AG09309 (cell line): ENCODE measurements around the gene TP73.
A peak's percentile ranks its signal among the peaks of the same experiment; 100 is the strongest.
"Not testable (repeated sequence)": the region's sequence is repeated elsewhere in the genome, so short reads cannot be mapped to it uniquely, and the experiment has no call there.

Experiments
- DNase-seq: peaks from one replicate; pipeline ENCODE4 v3.0.0-alpha.2; 2010; ENCODE audit warnings: low read depth
- H3K4me3 ChIP-seq: 2 replicates; pipeline ENCODE4 v1.5.1; 2011; ENCODE audit warnings: mild to moderate bottlenecking, low read depth, low read length, moderate library complexity; ENCODE audit not compliant: control insufficient read depth
- TF ChIP-seq, protein P1 (sequence below): IDR thresholded peaks from 2 replicates; pipeline ENCODE4 v1.5.1; 2011; ENCODE audit warnings: mild to moderate bottlenecking, low read depth, low read length, inconsistent platforms; ENCODE audit not compliant: insufficient read depth, control insufficient read depth; ENCODE audit errors: missing control alignments

Gene TP73

DNA sequence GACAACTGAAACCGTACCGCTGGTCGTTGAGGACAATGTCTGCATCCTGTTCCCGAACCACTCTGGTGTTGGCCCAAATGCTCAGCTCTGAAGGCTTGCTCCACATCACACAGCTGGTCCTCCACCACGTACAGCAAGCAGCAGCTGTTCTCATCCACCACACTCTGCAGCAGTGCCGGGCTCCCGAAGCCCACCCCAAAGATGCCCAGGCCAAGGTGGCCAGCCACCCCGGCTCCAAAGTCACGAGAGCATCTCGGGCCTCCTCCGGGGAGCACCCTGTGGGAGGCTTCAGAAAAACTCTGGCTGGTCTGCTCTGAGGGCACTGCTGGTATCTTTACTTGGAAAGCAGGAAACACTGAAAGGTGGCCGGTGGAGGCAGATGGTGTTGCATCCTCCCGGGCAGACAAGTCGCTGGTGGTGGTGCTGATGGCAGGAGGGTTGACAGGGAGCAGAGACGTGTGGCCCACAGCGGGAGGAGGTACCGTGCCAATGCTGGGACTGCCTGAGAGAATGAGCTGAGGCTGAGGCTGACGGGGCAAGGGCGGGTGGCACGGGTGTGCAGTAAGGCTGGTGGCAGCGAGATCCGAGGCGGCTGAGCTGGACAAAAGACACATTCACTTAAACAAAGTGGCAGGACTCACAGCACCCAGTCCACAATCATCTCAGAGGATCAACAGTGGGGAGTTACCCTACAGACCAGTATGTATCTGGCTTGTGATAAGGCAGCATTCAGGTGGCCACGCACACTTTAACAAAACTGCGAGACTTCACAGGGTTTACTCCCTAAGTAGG is 93.5 kb downstream of the TP73 start:
- TF ChIP-seq, protein P1, sequence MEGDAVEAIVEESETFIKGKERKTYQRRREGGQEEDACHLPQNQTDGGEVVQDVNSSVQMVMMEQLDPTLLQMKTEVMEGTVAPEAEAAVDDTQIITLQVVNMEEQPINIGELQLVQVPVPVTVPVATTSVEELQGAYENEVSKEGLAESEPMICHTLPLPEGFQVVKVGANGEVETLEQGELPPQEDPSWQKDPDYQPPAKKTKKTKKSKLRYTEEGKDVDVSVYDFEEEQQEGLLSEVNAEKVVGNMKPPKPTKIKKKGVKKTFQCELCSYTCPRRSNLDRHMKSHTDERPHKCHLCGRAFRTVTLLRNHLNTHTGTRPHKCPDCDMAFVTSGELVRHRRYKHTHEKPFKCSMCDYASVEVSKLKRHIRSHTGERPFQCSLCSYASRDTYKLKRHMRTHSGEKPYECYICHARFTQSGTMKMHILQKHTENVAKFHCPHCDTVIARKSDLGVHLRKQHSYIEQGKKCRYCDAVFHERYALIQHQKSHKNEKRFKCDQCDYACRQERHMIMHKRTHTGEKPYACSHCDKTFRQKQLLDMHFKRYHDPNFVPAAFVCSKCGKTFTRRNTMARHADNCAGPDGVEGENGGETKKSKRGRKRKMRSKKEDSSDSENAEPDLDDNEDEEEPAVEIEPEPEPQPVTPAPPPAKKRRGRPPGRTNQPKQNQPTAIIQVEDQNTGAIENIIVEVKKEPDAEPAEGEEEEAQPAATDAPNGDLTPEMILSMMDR, result no peak
- no peak for DNase-seq
- H3K4me3 ChIP-seq, result no peak overlapping the region

DNA sequence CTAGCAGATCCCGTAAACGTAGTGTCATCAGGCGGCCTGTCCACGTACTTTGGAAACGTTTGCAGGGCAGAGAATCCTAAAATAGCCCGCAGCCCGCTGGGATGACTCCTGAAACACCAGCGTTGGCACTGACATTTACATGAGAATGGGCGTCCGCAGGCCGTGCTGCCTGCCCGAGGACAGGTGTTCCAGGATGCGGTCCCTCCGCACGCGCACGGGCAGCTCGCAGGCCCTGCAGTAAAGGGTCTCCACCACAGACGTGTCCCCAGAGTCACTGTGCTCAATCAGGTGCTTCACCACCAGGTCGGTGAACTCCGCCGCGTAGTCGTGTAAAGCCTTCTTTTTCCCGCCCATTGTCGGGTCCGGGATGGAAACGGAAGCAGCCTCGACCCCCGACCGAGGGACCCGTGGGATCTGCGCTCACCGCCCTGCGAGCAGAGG is 94.1 kb downstream of the TP73 start:
- no peak for DNase-seq
- TF ChIP-seq, protein P1, result no peak

GRCh38 chr1:3746830-3747521 is 94.7 kb downstream of the TP73 start:
- TF ChIP-seq, protein P1, result no peak
- H3K4me3 ChIP-seq, result peak overlapping the region; percentile 59
- DNase-seq, result peak; percentile 10

More for the DNA sequence above, 94.1 kb downstream of the TP73 start:
- peak overlapping the region; percentile 59 for H3K4me3 ChIP-seq

GRCh38 chr1:3747522-3747848 is 95.2 kb downstream of the TP73 start:
- TF ChIP-seq, protein P1, result no peak
- H3K4me3 ChIP-seq, result peak overlapping the region; percentile 59
- no peak for DNase-seq

GRCh38 chr1:3747903-3748302 is 95.6 kb downstream of the TP73 start:
- H3K4me3 ChIP-seq, result peak overlapping the region; percentile 59
- DNase-seq, result no peak
- TF ChIP-seq, protein P1, result no peak

DNA sequence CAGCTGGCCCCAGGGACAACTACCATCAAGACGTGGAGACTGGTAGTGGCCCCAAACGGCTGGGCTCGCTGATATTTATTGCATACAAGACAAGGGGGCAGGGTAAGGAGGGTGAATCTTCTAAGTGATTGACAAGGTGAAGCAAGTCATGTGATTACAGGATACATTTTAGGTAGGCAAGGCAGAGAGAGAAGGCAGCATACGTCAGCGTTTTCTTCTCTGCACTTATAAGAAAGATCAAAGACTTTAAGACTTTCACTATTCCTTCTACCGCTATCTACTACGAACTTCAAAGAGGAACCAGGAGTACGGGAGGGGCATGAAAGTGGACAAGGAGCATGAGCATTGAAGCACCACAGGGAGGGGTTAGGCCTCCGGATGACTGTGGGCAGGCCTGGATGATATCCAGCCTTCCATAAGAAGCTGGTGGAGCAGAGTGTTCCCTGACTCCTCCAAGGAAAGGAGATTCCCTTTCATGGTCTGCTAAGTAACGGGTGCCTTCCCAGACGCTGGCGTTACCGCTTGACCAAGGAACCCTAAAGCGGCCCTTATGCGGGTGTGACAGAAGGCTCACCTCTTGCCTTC is 96.1 kb downstream of the TP73 start:
- H3K4me3 ChIP-seq, DNase-seq: not testable (repeated sequence)

DNA sequence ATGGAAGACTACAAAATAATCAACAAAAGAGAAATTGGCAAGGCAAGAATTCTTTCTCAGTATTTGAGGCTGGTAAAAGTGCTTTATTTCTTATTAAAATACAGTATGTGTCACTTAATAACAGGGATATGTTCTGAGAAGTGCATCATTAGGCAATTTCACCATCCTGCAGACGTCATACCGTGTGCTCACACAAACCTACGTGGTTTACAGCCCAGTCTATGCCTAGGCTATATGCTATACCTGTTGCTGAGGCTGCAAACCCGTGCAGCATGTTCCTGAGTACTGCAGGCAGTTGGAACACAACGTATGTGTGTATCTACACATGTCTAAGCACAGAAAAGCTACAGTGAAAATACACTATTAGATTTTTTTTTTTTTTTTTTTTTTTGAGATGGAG is 97.2 kb downstream of the TP73 start:
- DNase-seq, result no peak
- TF ChIP-seq, protein P1, result no peak
- H3K4me3 ChIP-seq, result no peak overlapping the region
